GM13976 (cell line): ENCODE data around the gene PSMD12.
A peak's percentile ranks its signal among the peaks of the same experiment; 100 is the strongest.

ENCODE experiments used
- DNase-seq: peaks from one replicate; pipeline ENCODE4 v3.0.0; 2012; ENCODE audit warnings: low spot score
- CTCF ChIP-seq: IDR thresholded peaks from 2 replicates; pipeline ENCODE4 v1.5.1; 2012; ENCODE audit warnings: borderline replicate concordance, mild to moderate bottlenecking; ENCODE audit not compliant: insufficient read depth; ENCODE audit errors: extremely low read depth, missing control alignments, control extremely low read depth
- in situ Hi-C: fragments of 300-500 bp; cut with MboI; formaldehyde crosslinking; loops from one replicate; pipeline ENCODE4 v1.12.0; 2022; ENCODE audit warnings: low sequenced_read_pairs, mixed read lengths, inconsistent platforms; ENCODE audit not compliant: unreplicated experiment

PSMD12 gene

GRCh38 chr17:67366193-67367157 is at the start of gene PSMD12:
Gene PSMD12, minus strand, starts transcription at chr17:67366577. Its CDS starts 58 bp downstream, at chr17:67366519.
- TF ChIP-seq CTCF, result no peak
- in situ Hi-C loops, result no loop called here
- DNase-seq, result peak; percentile 96

- DNase-seq, result no peak
- no peak for TF ChIP-seq CTCF
- in situ Hi-C loops, result no loop called here
Measured at GRCh38 chr17:67415291-67415690, 48.9 kb upstream of the PSMD12 start.

- DNase-seq, result no peak
- TF ChIP-seq CTCF, result no peak
- in situ Hi-C loops, result no loop called here
Measured at GRCh38 chr17:67414559-67414958, 48.2 kb upstream of the PSMD12 start.

- no peak for DNase-seq
- TF ChIP-seq CTCF, result no peak
- in situ Hi-C loops, result no loop called here
Measured at GRCh38 chr17:67414130-67414529, 47.8 kb upstream of the PSMD12 start.

GRCh38 chr17:67413388-67413787 is 47.0 kb upstream of the PSMD12 start:
- no peak for TF ChIP-seq CTCF
- DNase-seq, result no peak
- in situ Hi-C loops, result no loop called here

- in situ Hi-C loops, result no loop called here
- TF ChIP-seq CTCF, result no peak
- no peak for DNase-seq
Measured at GRCh38 chr17:67412941-67413340, 46.6 kb upstream of the PSMD12 start.
